Body of pancreas (tissue), 4 donors: ENCODE measurements around the gene WDFY4.

Source experiments
- CTCF ChIP-seq, 7 experiments: fragments of 450-650 bp in 4 of 7; fragments of 200-600 bp in 3 of 7; sonication (generic) in 3 of 7; IDR thresholded peaks; one replicate each; pipeline ENCODE4 v1.5.1; 2016 to 2019; ENCODE audit warnings: antibody characterized with exemption in 7 of 7
- POLR2A ChIP-seq, 3 donors: fragments of 450-650 bp; IDR thresholded peaks; one replicate each; pipeline ENCODE4 v1.6.1; 2016; ENCODE audit warnings: antibody characterized with exemption in 3 of 3, mild to moderate bottlenecking in 2 of 3

- TF ChIP-seq CTCF (IDR thresholded peaks at IDR 0.05) (no peak), POLR2A (IDR thresholded peaks at IDR 0.05) (no peak)
Measured at GRCh38 chr10:48720611-48721010, 35.9 kb downstream of the WDFY4 start.
